ENCODE measurements around the gene NTHL1.

DNA sequence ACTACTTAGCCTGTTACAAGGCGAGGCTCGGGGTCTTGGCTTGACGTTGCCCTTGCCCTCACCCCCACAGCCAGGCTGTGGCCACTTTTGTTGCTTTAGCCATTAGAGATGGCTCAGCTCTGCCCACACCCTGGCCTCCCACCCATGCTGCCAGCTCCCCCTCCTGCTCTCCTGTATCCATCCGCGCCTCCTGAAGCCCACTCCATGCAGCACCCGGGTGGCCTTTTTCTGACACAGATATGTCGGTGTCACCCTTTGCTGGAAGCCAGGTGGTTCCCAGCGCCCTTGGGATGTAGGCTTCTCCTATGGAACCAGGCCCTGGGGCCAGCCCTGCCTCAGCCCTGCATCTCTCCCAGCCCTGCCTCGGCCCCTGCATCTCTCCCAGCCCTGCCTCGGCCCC, 9.8 kb upstream of the NTHL1 start:
- TF ChIP-seq, protein P1, sequence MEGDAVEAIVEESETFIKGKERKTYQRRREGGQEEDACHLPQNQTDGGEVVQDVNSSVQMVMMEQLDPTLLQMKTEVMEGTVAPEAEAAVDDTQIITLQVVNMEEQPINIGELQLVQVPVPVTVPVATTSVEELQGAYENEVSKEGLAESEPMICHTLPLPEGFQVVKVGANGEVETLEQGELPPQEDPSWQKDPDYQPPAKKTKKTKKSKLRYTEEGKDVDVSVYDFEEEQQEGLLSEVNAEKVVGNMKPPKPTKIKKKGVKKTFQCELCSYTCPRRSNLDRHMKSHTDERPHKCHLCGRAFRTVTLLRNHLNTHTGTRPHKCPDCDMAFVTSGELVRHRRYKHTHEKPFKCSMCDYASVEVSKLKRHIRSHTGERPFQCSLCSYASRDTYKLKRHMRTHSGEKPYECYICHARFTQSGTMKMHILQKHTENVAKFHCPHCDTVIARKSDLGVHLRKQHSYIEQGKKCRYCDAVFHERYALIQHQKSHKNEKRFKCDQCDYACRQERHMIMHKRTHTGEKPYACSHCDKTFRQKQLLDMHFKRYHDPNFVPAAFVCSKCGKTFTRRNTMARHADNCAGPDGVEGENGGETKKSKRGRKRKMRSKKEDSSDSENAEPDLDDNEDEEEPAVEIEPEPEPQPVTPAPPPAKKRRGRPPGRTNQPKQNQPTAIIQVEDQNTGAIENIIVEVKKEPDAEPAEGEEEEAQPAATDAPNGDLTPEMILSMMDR (IDR thresholded peaks at IDR 0.05 in 4 of 5, conservative IDR thresholded peaks at IDR 0.05 in 1 of 5), result no peak
- no peak for TF ChIP-seq POLR2A (IDR thresholded peaks at IDR 0.05)

All from gastrocnemius medialis (tissue), 4 donors.